Measurements from ENCODE around the gene PCGF1. TPM values are rescaled to one million over a fixed set of nuclear protein-coding genes. Genes with fewer than 3 reads are reported as not detected.
A peak's percentile ranks its signal among the peaks of the same experiment; 100 is the strongest.

PCGF1 gene
- total RNA-seq, 1 donor, result 23.7 TPM

DNA sequence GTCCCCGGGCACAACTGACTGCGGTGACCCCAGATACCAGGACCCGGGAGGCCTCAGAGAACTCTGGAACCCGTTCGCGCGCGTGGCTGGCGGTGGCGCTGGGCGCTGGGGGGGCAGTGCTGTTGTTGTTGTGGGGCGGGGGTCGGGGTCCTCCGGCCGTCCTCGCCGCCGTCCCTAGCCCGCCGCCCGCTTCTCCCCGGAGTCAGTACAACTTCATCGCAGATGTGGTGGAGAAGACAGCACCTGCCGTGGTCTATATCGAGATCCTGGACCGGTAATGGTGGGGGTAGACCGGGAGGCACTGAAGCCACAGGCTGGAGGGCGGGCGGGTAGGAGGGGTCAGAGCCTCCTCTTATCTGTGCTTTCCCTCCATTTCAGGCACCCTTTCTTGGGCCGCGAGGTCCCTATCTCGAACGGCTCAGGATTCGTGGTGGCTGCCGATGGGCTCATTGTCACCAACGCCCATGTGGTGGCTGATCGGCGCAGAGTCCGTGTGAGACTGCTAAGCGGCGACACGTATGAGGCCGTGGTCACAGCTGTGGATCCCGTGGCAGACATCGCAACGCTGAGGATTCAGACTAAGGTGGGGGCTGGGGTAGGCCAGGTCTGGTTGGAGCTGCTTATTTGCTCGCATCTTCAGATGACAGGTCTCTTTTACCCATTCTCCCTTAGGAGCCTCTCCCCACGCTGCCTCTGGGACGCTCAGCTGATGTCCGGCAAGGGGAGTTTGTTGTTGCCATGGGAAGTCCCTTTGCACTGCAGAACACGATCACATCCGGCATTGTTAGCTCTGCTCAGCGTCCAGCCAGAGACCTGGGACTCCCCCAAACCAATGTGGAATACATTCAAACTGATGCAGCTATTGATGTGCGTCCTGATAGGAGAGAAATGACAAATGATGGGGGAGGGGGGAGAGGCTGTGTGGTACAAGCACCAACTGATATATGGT lies 23.0 kb upstream of the PCGF1 start:
- peak overlapping the region; percentile 77 for H3K4me3 ChIP-seq (ENCODE audit: low read depth, low read length)
- peak; percentile 56 for DNase-seq (ENCODE audit: low read depth)
- TF ChIP-seq, protein P1, sequence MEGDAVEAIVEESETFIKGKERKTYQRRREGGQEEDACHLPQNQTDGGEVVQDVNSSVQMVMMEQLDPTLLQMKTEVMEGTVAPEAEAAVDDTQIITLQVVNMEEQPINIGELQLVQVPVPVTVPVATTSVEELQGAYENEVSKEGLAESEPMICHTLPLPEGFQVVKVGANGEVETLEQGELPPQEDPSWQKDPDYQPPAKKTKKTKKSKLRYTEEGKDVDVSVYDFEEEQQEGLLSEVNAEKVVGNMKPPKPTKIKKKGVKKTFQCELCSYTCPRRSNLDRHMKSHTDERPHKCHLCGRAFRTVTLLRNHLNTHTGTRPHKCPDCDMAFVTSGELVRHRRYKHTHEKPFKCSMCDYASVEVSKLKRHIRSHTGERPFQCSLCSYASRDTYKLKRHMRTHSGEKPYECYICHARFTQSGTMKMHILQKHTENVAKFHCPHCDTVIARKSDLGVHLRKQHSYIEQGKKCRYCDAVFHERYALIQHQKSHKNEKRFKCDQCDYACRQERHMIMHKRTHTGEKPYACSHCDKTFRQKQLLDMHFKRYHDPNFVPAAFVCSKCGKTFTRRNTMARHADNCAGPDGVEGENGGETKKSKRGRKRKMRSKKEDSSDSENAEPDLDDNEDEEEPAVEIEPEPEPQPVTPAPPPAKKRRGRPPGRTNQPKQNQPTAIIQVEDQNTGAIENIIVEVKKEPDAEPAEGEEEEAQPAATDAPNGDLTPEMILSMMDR (IDR thresholded peaks at IDR 0.05; ENCODE audit: insufficient read depth, low read depth, low read length), result no peak

DNA sequence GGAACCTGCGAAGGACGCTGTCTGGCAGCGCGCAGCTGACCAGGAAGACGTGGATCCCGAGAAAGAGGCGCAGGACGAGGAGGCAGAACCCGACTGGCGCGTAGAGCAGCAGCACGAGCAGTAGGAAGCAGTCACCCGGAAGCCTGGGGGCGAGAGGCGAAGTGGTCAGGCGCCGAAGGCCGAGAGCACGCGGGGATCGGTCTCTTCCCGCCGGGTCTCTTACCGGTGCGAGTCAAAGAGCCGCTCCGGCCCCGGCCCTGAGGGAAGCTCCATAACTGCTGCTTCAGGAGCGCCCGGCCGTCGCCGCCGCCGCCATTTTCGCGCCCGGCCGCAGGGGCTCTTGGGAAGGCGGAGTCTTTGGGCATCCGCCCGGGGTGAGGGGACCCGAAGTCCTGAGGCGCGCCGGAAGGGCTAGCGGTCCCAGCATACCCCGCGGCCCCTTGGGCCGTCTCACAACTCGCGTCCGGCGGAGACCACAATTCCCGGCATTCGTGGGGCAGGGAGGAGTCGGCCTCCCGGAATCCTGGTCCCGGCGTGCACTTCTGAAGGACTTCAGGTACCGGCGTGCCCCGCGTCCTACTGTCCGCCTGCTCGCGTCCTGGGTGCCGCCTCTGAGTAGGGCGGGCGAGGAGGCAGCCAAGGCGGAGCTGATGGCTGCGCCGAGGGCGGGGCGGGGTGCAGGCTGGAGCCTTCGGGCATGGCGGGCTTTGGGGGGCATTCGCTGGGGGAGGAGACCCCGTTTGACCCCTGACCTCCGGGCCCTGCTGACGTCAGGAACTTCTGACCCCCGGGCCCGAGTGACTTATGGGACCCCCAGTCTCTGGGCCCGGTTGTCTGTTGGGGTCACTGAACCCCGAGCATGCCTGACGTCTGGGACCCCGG lies 22.1 kb upstream of the PCGF1 start, which contains the start of the genes AUP1 and HTRA2:
AUP1 (minus strand) TSS at position 350 of the 882 bp plus-strand sequence; CDS start at position 273, 77 bp downstream.
HTRA2 (plus strand) TSS at position 577 of the 882 bp plus-strand sequence; CDS start at position 651, 74 bp downstream.
- peak within 1 kb of the TSS; percentile 77 for H3K4me3 ChIP-seq (ENCODE audit: low read depth, low read length)
- DNase-seq (ENCODE audit: low read depth), result peak; percentile 99
- TF ChIP-seq, protein P1 (IDR thresholded peaks at IDR 0.05; ENCODE audit: insufficient read depth, low read depth, low read length), result no peak

DNA sequence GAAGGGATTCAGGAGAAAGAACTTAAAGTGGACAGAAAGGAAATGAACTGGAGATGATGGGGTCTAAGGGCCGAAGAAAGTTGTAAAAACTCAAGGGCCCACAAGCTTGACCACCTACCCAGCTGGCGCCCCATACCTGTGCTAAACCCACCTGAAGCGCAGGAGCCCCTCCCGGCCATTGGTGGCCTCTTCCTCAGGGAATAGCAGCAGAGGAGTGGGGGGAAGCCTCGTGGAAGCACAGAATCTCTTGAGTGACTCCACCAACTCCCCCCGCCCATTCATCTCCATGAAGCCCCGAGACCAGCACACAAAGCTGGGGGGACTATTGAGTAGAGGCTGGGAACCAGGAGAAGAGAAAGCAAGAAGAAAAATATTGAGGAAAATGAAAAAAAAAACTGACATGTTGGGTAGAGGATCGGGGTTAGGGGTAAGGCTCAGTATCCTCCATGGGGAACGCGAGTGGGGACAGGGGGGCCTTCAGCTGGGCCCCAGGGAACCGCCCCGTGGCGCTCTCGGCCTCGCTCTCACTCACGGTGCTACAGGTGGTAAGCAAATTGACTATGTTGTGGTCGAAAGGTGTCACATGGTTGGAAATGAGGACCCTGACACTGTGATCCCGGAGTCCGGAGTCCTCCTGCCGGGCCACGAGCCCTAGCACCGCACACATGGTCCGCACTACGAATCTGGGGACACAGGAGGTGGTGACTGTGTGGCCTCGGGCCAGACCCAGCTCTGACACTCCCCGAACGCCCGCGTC lies 21.3 kb upstream of the PCGF1 start:
- TF ChIP-seq, protein P1 (IDR thresholded peaks at IDR 0.05; ENCODE audit: insufficient read depth, low read depth, low read length), result no peak

DNA sequence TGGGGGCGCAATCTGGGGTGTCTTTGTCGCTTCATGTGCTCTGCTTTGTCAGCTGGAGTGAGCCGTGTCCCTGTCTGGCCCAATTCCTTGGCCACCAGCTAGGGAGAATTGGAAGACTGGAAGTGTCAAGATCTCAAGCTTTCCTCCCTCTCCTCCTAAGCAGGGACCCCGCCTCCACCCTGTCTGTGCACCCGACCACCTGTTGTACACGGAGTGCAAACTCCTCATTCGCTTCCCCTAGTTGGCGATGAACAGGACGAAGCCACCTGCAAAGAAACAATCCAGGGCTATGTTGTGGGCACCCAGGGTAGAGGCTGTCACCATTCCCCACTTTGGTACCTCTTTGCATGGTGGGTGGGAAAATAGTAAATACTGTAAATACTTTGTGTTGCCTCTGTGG lies 20.2 kb upstream of the PCGF1 start:
- TF ChIP-seq, protein P1 (IDR thresholded peaks at IDR 0.05; ENCODE audit: insufficient read depth, low read depth, low read length), result no peak
- no peak overlapping the region for H3K4me3 ChIP-seq (ENCODE audit: low read depth, low read length)
- no peak for DNase-seq (ENCODE audit: low read depth)

More for the DNA sequence above, 21.3 kb upstream of the PCGF1 start:
- H3K4me3 ChIP-seq (ENCODE audit: low read depth, low read length), result peak overlapping the region; percentile 77
- DNase-seq (ENCODE audit: low read depth), result no peak

DNA sequence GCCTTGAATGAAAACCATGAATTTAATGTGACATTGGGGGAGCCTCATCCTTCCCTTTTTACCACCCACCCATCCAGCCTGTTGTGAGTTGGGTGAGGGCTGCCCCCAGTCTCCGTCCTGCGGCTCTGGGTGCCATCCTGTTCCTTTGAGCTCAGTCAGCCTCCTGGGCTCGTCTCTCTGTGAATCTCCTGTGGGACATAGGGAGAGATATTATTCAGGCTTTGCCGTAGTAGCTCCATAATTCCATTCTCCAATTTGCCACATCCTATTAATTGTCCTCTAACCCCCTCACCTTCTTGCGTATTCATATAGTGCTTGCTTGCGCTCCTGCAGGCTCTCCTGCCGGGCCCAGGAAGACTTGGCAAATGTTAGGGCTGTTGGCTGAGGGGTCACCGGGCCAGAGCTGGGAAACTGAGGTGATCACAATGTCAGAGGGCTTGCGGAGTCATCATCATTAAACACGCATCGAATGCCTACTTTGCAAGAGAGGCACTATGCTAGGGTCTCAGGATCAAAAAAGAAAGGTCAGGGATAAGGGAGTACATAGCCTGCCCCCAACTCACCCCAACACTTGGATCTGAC lies 19.2 kb upstream of the PCGF1 start:
- TF ChIP-seq, protein P1 (IDR thresholded peaks at IDR 0.05; ENCODE audit: insufficient read depth, low read depth, low read length), result no peak
- DNase-seq (ENCODE audit: low read depth), result no peak
- H3K4me3 ChIP-seq (ENCODE audit: low read depth, low read length), result no peak overlapping the region

Measured in fibroblast of villous mesenchyme (primary cell).